ENCODE data around the gene ASIC4.

The ASIC4 gene

GRCh38 chr2:219489315-219489714 is 25.0 kb upstream of the ASIC4 start:
- H4K20me1 ChIP-seq (ENCODE audit: control insufficient read depth, insufficient read depth, low read depth, low read length): no peaks in the 10 kb centered on the region
- no peaks in the 10 kb centered on the region for H3F3A ChIP-seq (ENCODE audit: control insufficient read depth, insufficient read depth)
- H3K27me3 ChIP-seq (ENCODE audit: control insufficient read depth, low read length): peaks cover 20% of the 10 kb centered on the region
- no peaks in the 10 kb centered on the region for H3K9me3 ChIP-seq (ENCODE audit: control insufficient read depth, insufficient read depth, low read length)
- H3K9me2 ChIP-seq (replicated peaks; ENCODE audit: control insufficient read depth, low read length): no peaks in the 10 kb centered on the region
- no peak overlapping the region for H3K27ac ChIP-seq (ENCODE audit: low read depth, low read length)
- H3K4me2 ChIP-seq (ENCODE audit: low read length): no peak overlapping the region
- H3K36me3 ChIP-seq (ENCODE audit: control insufficient read depth, low read length): no peaks in the 10 kb centered on the region
- TF ChIP-seq EZH2phosphoT487 (IDR thresholded peaks at IDR 0.05; ENCODE audit: borderline replicate concordance, low read length) (no peak), CTCF (IDR thresholded peaks at IDR 0.05; ENCODE audit: low read depth, low read length, poor library complexity, severe bottlenecking) (no peak)
- no peaks in the 10 kb centered on the region for H3K4me1 ChIP-seq (ENCODE audit: control insufficient read depth, low read length)
- H3K4me3 ChIP-seq (ENCODE audit: low read length): no peak overlapping the region
- H3K79me2 ChIP-seq (ENCODE audit: control insufficient read depth, low read length): no peaks in the 10 kb centered on the region

- H3K4me2 ChIP-seq (ENCODE audit: low read length): no peak overlapping the region
- H4K20me1 ChIP-seq (ENCODE audit: control insufficient read depth, insufficient read depth, low read depth, low read length): no peaks in the 10 kb centered on the region
- H3K9me3 ChIP-seq (ENCODE audit: control insufficient read depth, insufficient read depth, low read length): no peaks in the 10 kb centered on the region
- peaks cover 1% of the 10 kb centered on the region for H3K4me1 ChIP-seq (ENCODE audit: control insufficient read depth, low read length)
- TF ChIP-seq EZH2phosphoT487 (IDR thresholded peaks at IDR 0.05; ENCODE audit: borderline replicate concordance, low read length) (no peak), CTCF (IDR thresholded peaks at IDR 0.05; ENCODE audit: low read depth, low read length, poor library complexity, severe bottlenecking) (no peak)
- no peaks in the 10 kb centered on the region for H3K9me2 ChIP-seq (replicated peaks; ENCODE audit: control insufficient read depth, low read length)
- H3K27me3 ChIP-seq (ENCODE audit: control insufficient read depth, low read length): peaks cover 24% of the 10 kb centered on the region
- H3K4me3 ChIP-seq (ENCODE audit: low read length): no peak overlapping the region
- no peaks in the 10 kb centered on the region for H3K36me3 ChIP-seq (ENCODE audit: control insufficient read depth, low read length)
- H3F3A ChIP-seq (ENCODE audit: control insufficient read depth, insufficient read depth): no peaks in the 10 kb centered on the region
- H3K27ac ChIP-seq (ENCODE audit: low read depth, low read length): no peak overlapping the region
- no peaks in the 10 kb centered on the region for H3K79me2 ChIP-seq (ENCODE audit: control insufficient read depth, low read length)
Observed at GRCh38 chr2:219490186-219490585, 24.1 kb upstream of the ASIC4 start.

GRCh38 chr2:219490600-219491130 is 23.6 kb upstream of the ASIC4 start:
- H3K4me2 ChIP-seq (ENCODE audit: low read length): no peak overlapping the region
- H3K9me2 ChIP-seq (replicated peaks; ENCODE audit: control insufficient read depth, low read length): no peaks in the 10 kb centered on the region
- no peaks in the 10 kb centered on the region for H3F3A ChIP-seq (ENCODE audit: control insufficient read depth, insufficient read depth)
- no peaks in the 10 kb centered on the region for H3K9me3 ChIP-seq (ENCODE audit: control insufficient read depth, insufficient read depth, low read length)
- no peaks in the 10 kb centered on the region for H4K20me1 ChIP-seq (ENCODE audit: control insufficient read depth, insufficient read depth, low read depth, low read length)
- peaks cover 6% of the 10 kb centered on the region for H3K4me1 ChIP-seq (ENCODE audit: control insufficient read depth, low read length)
- H3K79me2 ChIP-seq (ENCODE audit: control insufficient read depth, low read length): no peaks in the 10 kb centered on the region
- no peaks in the 10 kb centered on the region for H3K36me3 ChIP-seq (ENCODE audit: control insufficient read depth, low read length)
- peaks cover 22% of the 10 kb centered on the region for H3K27me3 ChIP-seq (ENCODE audit: control insufficient read depth, low read length)
- no peak overlapping the region for H3K27ac ChIP-seq (ENCODE audit: low read depth, low read length)
- no peak for TF ChIP-seq EZH2phosphoT487 (IDR thresholded peaks at IDR 0.05; ENCODE audit: borderline replicate concordance, low read length)
- TF ChIP-seq CTCF (IDR thresholded peaks at IDR 0.05; ENCODE audit: low read depth, low read length, poor library complexity, severe bottlenecking): no peak
- no peak overlapping the region for H3K4me3 ChIP-seq (ENCODE audit: low read length)

Data from DOHH2 (cell line).